Measurements from ENCODE around the gene CLEC1A. TPM values are rescaled to one million over a fixed set of nuclear protein-coding genes. Genes with fewer than 3 reads are reported as not detected.

CLEC1A gene
- total RNA-seq, 4 donors from 2014 or later: 0.55 to 14.1 (median 3.8) TPM; not detected in 1

DNA sequence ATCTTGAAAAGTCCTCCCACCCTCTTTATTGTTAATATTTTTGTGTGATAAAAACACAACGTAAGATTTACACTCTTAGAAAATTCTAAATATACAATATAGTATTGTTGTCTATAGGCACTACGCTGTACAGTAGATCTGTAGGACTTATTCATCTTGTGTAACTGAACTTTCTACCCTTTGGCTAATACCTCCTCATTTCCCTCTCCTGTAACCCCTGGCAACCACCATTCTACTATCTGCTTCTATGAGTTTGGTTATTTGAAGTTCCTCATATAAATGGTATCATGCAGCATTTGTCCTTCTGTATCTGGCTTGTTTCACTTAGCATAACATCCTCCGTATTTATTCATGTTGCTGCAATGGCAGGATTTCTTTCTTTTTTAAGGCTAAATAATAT is 73.5 kb downstream of the CLEC1A start:
- Histone ChIP-seq H3K4me3 (no peak overlapping the region), H3K4me1 (no peaks in the 10 kb centered on the region), H3K9me3 (no peaks in the 10 kb centered on the region), H3K27me3 (no peaks in the 10 kb centered on the region), H3K36me3 (no peaks in the 10 kb centered on the region), H3K27ac (no peak overlapping the region)
- TF ChIP-seq POLR2AphosphoS5 (IDR thresholded peaks at IDR 0.05): no peak
- TF ChIP-seq CTCF (IDR thresholded peaks at IDR 0.05): no peak
- in situ Hi-C loops (cut with MboI; ENCODE audit: low pct_ligation_motif_present in 1 of 4, low pct_unique_long_range_greater_than_20kb in 1 of 4, low sequenced_read_pairs in 3 of 4): loop anchor here in 1 of 4 donors (25.0 kb wide), 1 partner anchor 112 kb away; the partner anchor contains the start of gene CLEC7A
- intact Hi-C loops (cut with DNase I; ENCODE audit: low total_unique reads): no loop called here
- no peak for DNase-seq
- 67 to 85% methylated on average over 3 of the region's 3 CpGs for WGBS, 2 donors (ENCODE audit: low coverage in 1 of 2)

DNA sequence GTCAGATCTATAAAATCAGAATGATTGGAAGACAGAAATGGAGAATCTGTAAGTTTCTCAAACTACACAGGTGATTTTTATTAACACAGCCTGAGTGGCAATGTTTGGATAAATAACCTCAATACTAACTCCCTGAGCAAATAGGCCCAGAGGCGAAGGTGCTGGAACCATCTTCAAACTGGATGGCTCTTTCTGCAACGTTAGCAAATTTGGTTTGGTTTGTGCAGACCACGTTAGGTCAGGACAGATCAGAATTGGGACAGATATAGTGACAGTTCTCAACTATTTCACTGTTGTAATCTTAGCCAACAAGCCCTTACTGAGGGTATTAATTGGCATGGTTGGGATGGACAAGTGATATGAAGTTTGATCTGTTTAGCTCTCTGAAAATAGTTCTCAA is 77.4 kb downstream of the CLEC1A start:
- no peak for DNase-seq
- in situ Hi-C loops (cut with MboI; ENCODE audit: low pct_ligation_motif_present in 1 of 4, low pct_unique_long_range_greater_than_20kb in 1 of 4, low sequenced_read_pairs in 3 of 4) (no loop called here), intact Hi-C loops (cut with DNase I; ENCODE audit: low total_unique reads) (no loop called here)
- WGBS, 2 donors (ENCODE audit: low coverage in 1 of 2): 85 to 89% methylated on average over 3 of the region's 3 CpGs
- TF ChIP-seq POLR2A (IDR thresholded peaks at IDR 0.05) (no peak), EP300 (IDR thresholded peaks at IDR 0.05; ENCODE audit: low read depth) (no peak), CTCF (IDR thresholded peaks at IDR 0.05) (no peak), POLR2AphosphoS5 (IDR thresholded peaks at IDR 0.05) (no peak)
- Histone ChIP-seq H3K36me3 (no peaks in the 10 kb centered on the region), H3K4me3 (no peak overlapping the region), H3K9me3 (no peaks in the 10 kb centered on the region), H3K4me1 (peaks cover 0 to 5% (median 0%) of the 10 kb centered on the region in 4 donors), H3K27ac (no peak overlapping the region), H3K27me3 (no peaks in the 10 kb centered on the region)

Other genes starting within 250 kb of the CLEC1A start
- 10 to 100 TPM in 1 of 4 donors, 1 to 10 TPM in 1, not detected in 2; 4.8 to 11.7 TPM for gene CLEC2B, start 229.6 kb downstream of the CLEC1A start, total RNA-seq
- gene KLRF2, start 217.5 kb downstream of the CLEC1A start, total RNA-seq: not detected
- not detected for gene CLEC2A, start 166.6 kb downstream of the CLEC1A start, total RNA-seq
- 1 to 10 TPM in 1 of 4 donors, under 1 TPM in 1, not detected in 2; 0.27 to 1.4 TPM for gene CLEC12A, start 127.6 kb downstream of the CLEC1A start, total RNA-seq
- gene CLEC1B, start 99.9 kb downstream of the CLEC1A start, total RNA-seq: not detected
- gene CLEC12B, start 88.4 kb downstream of the CLEC1A start, total RNA-seq: not detected
- under 1 TPM in 1 of 4 donors, not detected in 3; 0.48 TPM for gene CLEC9A, start 68.3 kb downstream of the CLEC1A start, total RNA-seq
- 10 to 100 TPM in 1 of 4 donors, 1 to 10 TPM in 3; 2.9 to 83.4 (median 4.6) TPM for gene CLEC7A, start 31.2 kb upstream of the CLEC1A start, total RNA-seq
- gene OLR1, start 73.1 kb upstream of the CLEC1A start, total RNA-seq: under 1 TPM in 1 of 4 donors, not detected in 3; 0.96 TPM
- not detected for gene TMEM52B, start 80.0 kb upstream of the CLEC1A start, total RNA-seq
- gene GABARAPL1, start 113.9 kb upstream of the CLEC1A start, total RNA-seq: 10 to 100 TPM; 33.6 to 65.3 (median 59.5) TPM
- gene KLRD1, start 208.9 kb upstream of the CLEC1A start, total RNA-seq: 1 to 10 TPM in 3 of 4 donors, under 1 TPM in 1; 0.20 to 8.6 (median 2.6) TPM

Measured in transverse colon (tissue), 4 donors.